HepG2 (cell line): ENCODE measurements around the gene VWCE. TPM values are rescaled to one million over a fixed set of nuclear protein-coding genes. Genes with fewer than 3 reads are reported as not detected.

ENCODE experiments used
- DR1 ChIP-seq: sonication (generic); formaldehyde crosslinking; IDR thresholded peaks from 2 replicates; pipeline ENCODE4 v1.8.0; 2021; ENCODE audit warnings: mild to moderate bottlenecking, missing genetic modification reagents, inconsistent platforms
- GPN1 ChIP-seq: sonication (generic); formaldehyde crosslinking; IDR thresholded peaks from 2 replicates; pipeline ENCODE4 v1.5.1; 2020; ENCODE audit warnings: missing genetic modification reagents, borderline replicate concordance
- POLR2G ChIP-seq: fragments of 200-400 bp; formaldehyde crosslinking; IDR thresholded peaks from 2 replicates; pipeline ENCODE4 v1.6.1; 2018; ENCODE audit warnings: mild to moderate bottlenecking, low read depth, low read length, moderate library complexity
- SMAD3 ChIP-seq: sonication (generic); formaldehyde crosslinking; IDR thresholded peaks from 2 replicates; pipeline ENCODE4 v1.4.0; 2020; ENCODE audit warnings: missing genetic modification reagents
- ZNF343 ChIP-seq: sonication (generic); formaldehyde crosslinking; IDR thresholded peaks from 2 replicates; pipeline ENCODE4 v1.4.0; 2020; ENCODE audit warnings: mild to moderate bottlenecking, missing genetic modification reagents
- ZNF546 ChIP-seq: sonication (generic); formaldehyde crosslinking; conservative IDR thresholded peaks from 2 replicates; pipeline ENCODE4 v1.8.1; 2023; ENCODE audit warnings: mild to moderate bottlenecking, missing genetic modification reagents
- polyA plus RNA-seq, 8 experiments: library from polyadenylated mRNA; depleted of rRNA in 3 of 8; stranded (reverse) in 7 of 8; unstranded in 1 of 8; fragments of >200 nt; fragmentation: Illumina TruSeq in 4 of 8; extraction: Trizol in 4 of 8; gene quantifications; 2 replicates each; pipeline versions ENCODE4 v1.2.1 to v1.2.3, GENCODE V29; 2011 to 2016; ENCODE audit warnings: low read depth in 4 of 8, missing spikeins in 1 of 8, mixed read lengths in 1 of 8; ENCODE audit not compliant: insufficient read depth in 1 of 8
- total RNA-seq, 5 experiments: library from RNA; depleted of rRNA; stranded (reverse); fragments of >200 nt; fragmentation: Illumina TruSeq; extraction: Trizol; gene quantifications; 2 replicates each; pipeline ENCODE4 v1.2.3, GENCODE V29; 2016; ENCODE audit warnings: low read depth in 1 of 5
- TF ChIP-seq, protein P1 (sequence below), 2 experiments: sonication (generic) in 1 of 2; formaldehyde crosslinking in 1 of 2; IDR thresholded peaks; 2 replicates each; pipeline versions ENCODE4 v1.5.1 to v1.6.1; 2011 to 2020; ENCODE audit warnings: borderline replicate concordance in 1 of 2, low read depth in 1 of 2, low read length in 1 of 2, mild to moderate bottlenecking in 1 of 2, missing genetic modification reagents in 1 of 2, moderate library complexity in 1 of 2
- TF ChIP-seq, protein P2 (sequence below): sonication (generic); formaldehyde crosslinking; IDR thresholded peaks from 2 replicates; pipeline ENCODE4 v1.5.0; 2020; ENCODE audit warnings: mild to moderate bottlenecking, missing genetic modification reagents, borderline replicate concordance
- TF ChIP-seq, protein P3 (sequence below): sonication (generic); formaldehyde crosslinking; IDR thresholded peaks from 2 replicates; pipeline ENCODE4 v1.9.0; 2021; ENCODE audit warnings: missing genetic modification reagents, borderline replicate concordance
- TF ChIP-seq, protein P4 (sequence below): sonication (generic); formaldehyde crosslinking; IDR thresholded peaks from 2 replicates; pipeline ENCODE4 v1.9.0; 2021; ENCODE audit warnings: mild to moderate bottlenecking, missing genetic modification reagents
- TF ChIP-seq, protein P5 (sequence below): sonication (generic); formaldehyde crosslinking; IDR thresholded peaks from 2 replicates; pipeline ENCODE4 v1.4.0; 2020; ENCODE audit warnings: missing genetic modification reagents

VWCE gene
- total and polyA plus RNA-seq, 2 of the 13 experiments (the other 11 are each of a cell fraction or from before 2014, with no cell fraction given): 27.6 to 58.3 TPM

DNA sequence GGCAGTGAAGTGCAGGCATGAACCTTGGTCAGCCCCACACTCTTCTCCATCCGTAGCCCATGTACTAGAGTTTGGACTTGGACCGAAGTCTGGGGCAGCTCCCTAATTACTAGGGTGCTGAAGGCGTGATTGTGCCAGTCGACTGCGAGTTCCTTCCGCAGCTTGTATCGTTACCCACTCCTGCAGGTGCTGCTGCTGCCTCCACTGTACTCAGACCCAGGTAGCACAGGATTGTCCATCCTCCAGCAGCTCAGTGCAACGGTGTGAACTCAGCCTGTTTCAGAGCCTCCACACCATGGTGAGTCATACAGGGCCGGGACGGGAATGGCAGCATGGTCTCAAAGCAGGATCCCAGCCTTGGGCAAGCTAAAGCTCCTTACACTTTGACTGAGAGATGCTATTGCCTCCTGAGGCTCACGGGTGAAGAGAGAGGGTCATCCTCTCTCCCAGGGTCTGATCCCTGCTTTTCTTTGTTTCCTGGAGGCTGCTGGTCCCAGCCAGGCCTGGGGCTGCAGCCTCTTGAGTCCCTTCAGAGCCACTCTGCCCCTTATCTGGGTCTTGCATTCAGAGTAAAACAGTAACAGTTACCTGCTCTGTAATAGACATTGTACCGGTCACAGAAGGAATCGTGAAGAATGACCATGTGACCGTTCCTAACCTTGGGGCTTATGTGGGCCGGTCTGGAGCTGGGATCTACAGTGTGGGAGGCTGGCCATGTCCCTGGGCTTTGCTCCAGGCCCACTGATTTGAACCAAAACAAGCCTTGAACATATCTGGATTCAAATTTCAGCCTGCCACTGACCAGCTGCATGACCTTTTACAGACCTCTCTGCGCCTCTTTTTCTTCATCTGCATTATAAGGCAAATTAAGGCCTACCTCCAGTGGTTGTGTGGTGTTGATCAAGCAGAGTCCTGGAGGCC lies 39.6 kb upstream of the VWCE start (continued):
- TF ChIP-seq, protein P1, sequence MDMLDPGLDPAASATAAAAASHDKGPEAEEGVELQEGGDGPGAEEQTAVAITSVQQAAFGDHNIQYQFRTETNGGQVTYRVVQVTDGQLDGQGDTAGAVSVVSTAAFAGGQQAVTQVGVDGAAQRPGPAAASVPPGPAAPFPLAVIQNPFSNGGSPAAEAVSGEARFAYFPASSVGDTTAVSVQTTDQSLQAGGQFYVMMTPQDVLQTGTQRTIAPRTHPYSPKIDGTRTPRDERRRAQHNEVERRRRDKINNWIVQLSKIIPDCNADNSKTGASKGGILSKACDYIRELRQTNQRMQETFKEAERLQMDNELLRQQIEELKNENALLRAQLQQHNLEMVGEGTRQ (IDR thresholded peaks at IDR 0.05; ENCODE audit: low read depth, low read length): no peak
- TF ChIP-seq, protein P1 (CRISPR knock-in tag; IDR thresholded peaks at IDR 0.05; ENCODE audit: borderline replicate concordance): peak; percentile 15; the same call in 1 of the 2 replicates
- TF ChIP-seq, protein P2, sequence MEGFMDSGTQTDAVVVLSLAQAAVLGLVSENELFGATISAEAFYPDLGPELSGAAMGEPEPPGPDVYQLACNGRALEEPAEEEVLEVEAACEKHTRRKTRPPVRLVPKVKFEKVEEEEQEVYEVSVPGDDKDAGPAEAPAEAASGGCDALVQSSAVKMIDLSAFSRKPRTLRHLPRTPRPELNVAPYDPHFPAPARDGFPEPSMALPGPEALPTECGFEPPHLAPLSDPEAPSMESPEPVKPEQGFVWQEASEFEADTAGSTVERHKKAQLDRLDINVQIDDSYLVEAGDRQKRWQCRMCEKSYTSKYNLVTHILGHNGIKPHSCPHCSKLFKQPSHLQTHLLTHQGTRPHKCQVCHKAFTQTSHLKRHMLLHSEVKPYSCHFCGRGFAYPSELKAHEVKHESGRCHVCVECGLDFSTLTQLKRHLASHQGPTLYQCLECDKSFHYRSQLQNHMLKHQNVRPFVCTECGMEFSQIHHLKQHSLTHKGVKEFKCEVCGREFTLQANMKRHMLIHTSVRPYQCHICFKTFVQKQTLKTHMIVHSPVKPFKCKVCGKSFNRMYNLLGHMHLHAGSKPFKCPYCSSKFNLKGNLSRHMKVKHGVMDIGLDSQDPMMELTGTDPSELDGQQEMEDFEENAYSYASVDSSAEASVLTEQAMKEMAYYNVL (CRISPR knock-in tag): peak; percentile 9; the same call in 1 of the 2 replicates
- TF ChIP-seq DR1 (CRISPR knock-in tag): peak; percentile 81; the same call in 1 of the 2 replicates
- TF ChIP-seq, protein P3, sequence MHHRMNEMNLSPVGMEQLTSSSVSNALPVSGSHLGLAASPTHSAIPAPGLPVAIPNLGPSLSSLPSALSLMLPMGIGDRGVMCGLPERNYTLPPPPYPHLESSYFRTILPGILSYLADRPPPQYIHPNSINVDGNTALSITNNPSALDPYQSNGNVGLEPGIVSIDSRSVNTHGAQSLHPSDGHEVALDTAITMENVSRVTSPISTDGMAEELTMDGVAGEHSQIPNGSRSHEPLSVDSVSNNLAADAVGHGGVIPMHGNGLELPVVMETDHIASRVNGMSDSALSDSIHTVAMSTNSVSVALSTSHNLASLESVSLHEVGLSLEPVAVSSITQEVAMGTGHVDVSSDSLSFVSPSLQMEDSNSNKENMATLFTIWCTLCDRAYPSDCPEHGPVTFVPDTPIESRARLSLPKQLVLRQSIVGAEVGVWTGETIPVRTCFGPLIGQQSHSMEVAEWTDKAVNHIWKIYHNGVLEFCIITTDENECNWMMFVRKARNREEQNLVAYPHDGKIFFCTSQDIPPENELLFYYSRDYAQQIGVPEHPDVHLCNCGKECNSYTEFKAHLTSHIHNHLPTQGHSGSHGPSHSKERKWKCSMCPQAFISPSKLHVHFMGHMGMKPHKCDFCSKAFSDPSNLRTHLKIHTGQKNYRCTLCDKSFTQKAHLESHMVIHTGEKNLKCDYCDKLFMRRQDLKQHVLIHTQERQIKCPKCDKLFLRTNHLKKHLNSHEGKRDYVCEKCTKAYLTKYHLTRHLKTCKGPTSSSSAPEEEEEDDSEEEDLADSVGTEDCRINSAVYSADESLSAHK: no peak
- TF ChIP-seq ZNF343 (CRISPR knock-in tag): 0 out of 2 replicates have a peak, but pooled peaks have one; percentile 17
- TF ChIP-seq, protein P4, sequence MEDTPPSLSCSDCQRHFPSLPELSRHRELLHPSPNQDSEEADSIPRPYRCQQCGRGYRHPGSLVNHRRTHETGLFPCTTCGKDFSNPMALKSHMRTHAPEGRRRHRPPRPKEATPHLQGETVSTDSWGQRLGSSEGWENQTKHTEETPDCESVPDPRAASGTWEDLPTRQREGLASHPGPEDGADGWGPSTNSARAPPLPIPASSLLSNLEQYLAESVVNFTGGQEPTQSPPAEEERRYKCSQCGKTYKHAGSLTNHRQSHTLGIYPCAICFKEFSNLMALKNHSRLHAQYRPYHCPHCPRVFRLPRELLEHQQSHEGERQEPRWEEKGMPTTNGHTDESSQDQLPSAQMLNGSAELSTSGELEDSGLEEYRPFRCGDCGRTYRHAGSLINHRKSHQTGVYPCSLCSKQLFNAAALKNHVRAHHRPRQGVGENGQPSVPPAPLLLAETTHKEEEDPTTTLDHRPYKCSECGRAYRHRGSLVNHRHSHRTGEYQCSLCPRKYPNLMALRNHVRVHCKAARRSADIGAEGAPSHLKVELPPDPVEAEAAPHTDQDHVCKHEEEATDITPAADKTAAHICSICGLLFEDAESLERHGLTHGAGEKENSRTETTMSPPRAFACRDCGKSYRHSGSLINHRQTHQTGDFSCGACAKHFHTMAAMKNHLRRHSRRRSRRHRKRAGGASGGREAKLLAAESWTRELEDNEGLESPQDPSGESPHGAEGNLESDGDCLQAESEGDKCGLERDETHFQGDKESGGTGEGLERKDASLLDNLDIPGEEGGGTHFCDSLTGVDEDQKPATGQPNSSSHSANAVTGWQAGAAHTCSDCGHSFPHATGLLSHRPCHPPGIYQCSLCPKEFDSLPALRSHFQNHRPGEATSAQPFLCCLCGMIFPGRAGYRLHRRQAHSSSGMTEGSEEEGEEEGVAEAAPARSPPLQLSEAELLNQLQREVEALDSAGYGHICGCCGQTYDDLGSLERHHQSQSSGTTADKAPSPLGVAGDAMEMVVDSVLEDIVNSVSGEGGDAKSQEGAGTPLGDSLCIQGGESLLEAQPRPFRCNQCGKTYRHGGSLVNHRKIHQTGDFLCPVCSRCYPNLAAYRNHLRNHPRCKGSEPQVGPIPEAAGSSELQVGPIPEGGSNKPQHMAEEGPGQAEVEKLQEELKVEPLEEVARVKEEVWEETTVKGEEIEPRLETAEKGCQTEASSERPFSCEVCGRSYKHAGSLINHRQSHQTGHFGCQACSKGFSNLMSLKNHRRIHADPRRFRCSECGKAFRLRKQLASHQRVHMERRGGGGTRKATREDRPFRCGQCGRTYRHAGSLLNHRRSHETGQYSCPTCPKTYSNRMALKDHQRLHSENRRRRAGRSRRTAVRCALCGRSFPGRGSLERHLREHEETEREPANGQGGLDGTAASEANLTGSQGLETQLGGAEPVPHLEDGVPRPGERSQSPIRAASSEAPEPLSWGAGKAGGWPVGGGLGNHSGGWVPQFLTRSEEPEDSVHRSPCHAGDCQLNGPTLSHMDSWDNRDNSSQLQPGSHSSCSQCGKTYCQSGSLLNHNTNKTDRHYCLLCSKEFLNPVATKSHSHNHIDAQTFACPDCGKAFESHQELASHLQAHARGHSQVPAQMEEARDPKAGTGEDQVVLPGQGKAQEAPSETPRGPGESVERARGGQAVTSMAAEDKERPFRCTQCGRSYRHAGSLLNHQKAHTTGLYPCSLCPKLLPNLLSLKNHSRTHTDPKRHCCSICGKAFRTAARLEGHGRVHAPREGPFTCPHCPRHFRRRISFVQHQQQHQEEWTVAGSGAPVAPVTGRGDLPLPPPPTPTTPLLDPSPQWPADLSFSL: no peak
- TF ChIP-seq, protein P5, sequence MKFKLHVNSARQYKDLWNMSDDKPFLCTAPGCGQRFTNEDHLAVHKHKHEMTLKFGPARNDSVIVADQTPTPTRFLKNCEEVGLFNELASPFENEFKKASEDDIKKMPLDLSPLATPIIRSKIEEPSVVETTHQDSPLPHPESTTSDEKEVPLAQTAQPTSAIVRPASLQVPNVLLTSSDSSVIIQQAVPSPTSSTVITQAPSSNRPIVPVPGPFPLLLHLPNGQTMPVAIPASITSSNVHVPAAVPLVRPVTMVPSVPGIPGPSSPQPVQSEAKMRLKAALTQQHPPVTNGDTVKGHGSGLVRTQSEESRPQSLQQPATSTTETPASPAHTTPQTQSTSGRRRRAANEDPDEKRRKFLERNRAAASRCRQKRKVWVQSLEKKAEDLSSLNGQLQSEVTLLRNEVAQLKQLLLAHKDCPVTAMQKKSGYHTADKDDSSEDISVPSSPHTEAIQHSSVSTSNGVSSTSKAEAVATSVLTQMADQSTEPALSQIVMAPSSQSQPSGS (CRISPR knock-in tag): peak; percentile 52; the same call in 1 of the 2 replicates
- peak; percentile 72 for TF ChIP-seq POLR2G
- no peak for TF ChIP-seq GPN1 (CRISPR knock-in tag)
- TF ChIP-seq ZNF546 (CRISPR knock-in tag): peak; percentile 71
- TF ChIP-seq SMAD3 (CRISPR knock-in tag): 0 out of 2 replicates have a peak, but pooled peaks have one; percentile 41
